Left lung (tissue), 10 donors: ENCODE results near the gene ETV1. TPM values are rescaled to one million over a fixed set of nuclear protein-coding genes. Genes with fewer than 3 reads are reported as not detected.

ENCODE experiments used
- ATAC-seq: fragments of 200-7000 bp; cut with Tn5 transposase; one replicate; pipeline ENCODE4 v1.9.1; 2020; ENCODE audit warnings: moderate library complexity
- DNase-seq, 4 donors: peaks; one replicate each; pipeline ENCODE4 v3.0.0-alpha.2; 2013 to 2020
- H3K27ac ChIP-seq, 2 donors: fragments of 200-600 bp; sonication (generic) in 1 of 2; one replicate each; pipeline versions ENCODE4 v1.5.0 to v1.8.0; 2020 to 2021
- H3K27me3 ChIP-seq, 2 donors: fragments of 200-600 bp; sonication (generic) in 1 of 2; one replicate each; pipeline versions ENCODE4 v1.5.0 to v1.8.0; 2020 to 2021
- H3K36me3 ChIP-seq, 2 donors: fragments of 200-600 bp; sonication (generic) in 1 of 2; one replicate each; pipeline versions ENCODE4 v1.5.0 to v1.8.0; 2020 to 2021
- H3K4me1 ChIP-seq, 2 donors: fragments of 200-600 bp; one replicate each; pipeline ENCODE4 v1.8.0; 2021
- H3K4me3 ChIP-seq, 2 donors: fragments of 200-600 bp; sonication (generic) in 1 of 2; one replicate each; pipeline versions ENCODE4 v1.5.0 to v1.8.0; 2020 to 2021; ENCODE audit warnings: mild to moderate bottlenecking in 1 of 2
- H3K9me3 ChIP-seq, 2 donors: fragments of 200-600 bp; sonication (generic) in 1 of 2; one replicate each; pipeline versions ENCODE4 v1.5.0 to v1.8.0; 2020 to 2021
- intact Hi-C, 2 donors: fragments of 100-400 bp; cut with DNase I; formaldehyde crosslinking; loops; one replicate each; pipeline versions ENCODE4 v1.11.2 to v1.14.2; 2022
- polyA plus RNA-seq, 6 donors: library from polyadenylated mRNA; unstranded; fragments of 120-200 nt; gene quantifications; one replicate each; pipeline ENCODE4 v1.2.1, GENCODE V29; 2013; ENCODE audit not compliant: insufficient read length in 6 of 6
- total RNA-seq, 2 donors: library from RNA; stranded (reverse); fragmentation: NEBNext Ultra II Directional; extraction: Animal tissue kit (Norgen Biotek cat#: 25700); gene quantifications; one replicate each; pipeline ENCODE4 v1.2.1, GENCODE V29; 2021
- TF ChIP-seq, protein P1 (sequence below), 2 donors: fragments of 200-600 bp; sonication (generic) in 1 of 2; IDR thresholded peaks; one replicate each; pipeline versions ENCODE4 v1.5.0 to v1.8.0; 2021; ENCODE audit warnings: antibody characterized with exemption in 2 of 2
- donor health status: DM: no; HTN: yes; CAD: no.
- donor health status: DM: no; HTN: no; CAD: no.

Gene ETV1
- total and polyA plus RNA-seq, 8 donors = 55.3 to 134 (median 72.5) TPM

DNA sequence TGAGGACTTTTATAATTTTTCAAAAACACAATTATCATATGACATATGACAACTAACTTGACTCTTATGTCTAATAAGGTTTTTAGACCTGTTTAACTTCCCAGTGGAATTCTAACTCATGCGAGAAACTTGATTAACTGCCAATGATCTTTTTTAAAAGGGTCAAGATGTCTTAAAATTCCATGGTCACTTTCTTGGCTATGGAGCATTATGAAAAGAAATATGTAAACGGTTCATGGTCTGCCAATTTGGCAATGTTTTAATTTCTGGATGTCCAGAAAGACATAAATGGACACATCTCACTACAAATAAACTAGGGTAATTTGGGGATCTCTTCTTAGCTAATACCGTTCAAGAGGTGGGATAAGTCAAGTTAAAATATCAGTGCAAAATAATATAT, 5.4 kb downstream of the ETV1 start:
- Histone ChIP-seq H3K4me1 (peaks cover 0 to 7% of the 10 kb centered on the region in 2 donors), H3K4me3 (peak overlapping the region in 1 of 2 donors; percentile 51), H3K27ac (peak overlapping the region in 1 of 2 donors; percentile 96), H3K9me3 (no peaks in the 10 kb centered on the region), H3K27me3 (peaks cover 0 to 14% of the 10 kb centered on the region in 2 donors), H3K36me3 (no peaks in the 10 kb centered on the region)
- no peak for DNase-seq
- intact Hi-C loops = no loop called here
- ATAC-seq = no peak
- TF ChIP-seq, protein P1, sequence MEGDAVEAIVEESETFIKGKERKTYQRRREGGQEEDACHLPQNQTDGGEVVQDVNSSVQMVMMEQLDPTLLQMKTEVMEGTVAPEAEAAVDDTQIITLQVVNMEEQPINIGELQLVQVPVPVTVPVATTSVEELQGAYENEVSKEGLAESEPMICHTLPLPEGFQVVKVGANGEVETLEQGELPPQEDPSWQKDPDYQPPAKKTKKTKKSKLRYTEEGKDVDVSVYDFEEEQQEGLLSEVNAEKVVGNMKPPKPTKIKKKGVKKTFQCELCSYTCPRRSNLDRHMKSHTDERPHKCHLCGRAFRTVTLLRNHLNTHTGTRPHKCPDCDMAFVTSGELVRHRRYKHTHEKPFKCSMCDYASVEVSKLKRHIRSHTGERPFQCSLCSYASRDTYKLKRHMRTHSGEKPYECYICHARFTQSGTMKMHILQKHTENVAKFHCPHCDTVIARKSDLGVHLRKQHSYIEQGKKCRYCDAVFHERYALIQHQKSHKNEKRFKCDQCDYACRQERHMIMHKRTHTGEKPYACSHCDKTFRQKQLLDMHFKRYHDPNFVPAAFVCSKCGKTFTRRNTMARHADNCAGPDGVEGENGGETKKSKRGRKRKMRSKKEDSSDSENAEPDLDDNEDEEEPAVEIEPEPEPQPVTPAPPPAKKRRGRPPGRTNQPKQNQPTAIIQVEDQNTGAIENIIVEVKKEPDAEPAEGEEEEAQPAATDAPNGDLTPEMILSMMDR (IDR thresholded peaks at IDR 0.05) = no peak

DNA sequence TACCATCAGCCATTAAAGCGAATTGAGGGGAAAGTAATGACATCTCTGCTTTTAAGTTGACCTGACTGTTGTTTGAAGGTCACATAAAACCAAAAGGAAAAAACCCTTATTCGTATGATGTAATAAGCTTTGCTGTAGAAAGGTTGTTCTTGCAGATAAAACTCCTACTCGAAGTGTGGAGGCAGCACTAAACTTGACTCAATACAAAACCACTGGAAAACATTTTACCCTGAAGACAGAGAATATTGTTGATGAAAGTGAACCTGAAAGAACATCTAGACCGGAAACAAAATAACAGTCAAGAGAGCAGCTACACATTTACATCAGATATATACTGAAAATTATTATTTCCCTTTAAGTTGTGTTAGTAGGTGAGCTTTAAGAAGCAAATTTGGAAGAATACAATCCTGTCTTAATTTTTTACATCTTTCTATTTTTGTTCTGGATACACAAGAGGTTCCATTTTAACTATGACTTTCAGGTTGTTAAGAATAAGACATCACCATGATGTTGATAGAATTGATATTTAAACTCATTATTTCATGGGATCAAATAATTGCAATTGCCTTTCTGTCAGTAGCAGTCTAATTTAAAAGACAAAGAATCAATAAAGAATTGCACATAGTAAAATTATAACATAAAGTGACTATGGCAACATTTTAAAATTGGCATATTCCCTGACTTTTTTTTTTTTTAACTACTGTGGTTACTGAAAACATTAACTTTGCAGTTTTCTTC, 6.4 kb downstream of the ETV1 start:
- ATAC-seq (no peak), DNase-seq (no peak)
- peaks cover 0 to 7% of the 10 kb centered on the region in 2 donors for H3K4me1 ChIP-seq
- TF ChIP-seq, protein P1 (IDR thresholded peaks at IDR 0.05) = no peak
- no peak overlapping the region for H3K4me3 ChIP-seq
- H3K27me3 ChIP-seq = peaks cover 0 to 4% of the 10 kb centered on the region in 2 donors
- intact Hi-C loops = no loop called here
- H3K27ac ChIP-seq = peak overlapping the region in 1 of 2 donors; percentile 96
- H3K36me3 ChIP-seq = no peaks in the 10 kb centered on the region
- H3K9me3 ChIP-seq = no peaks in the 10 kb centered on the region

DNA sequence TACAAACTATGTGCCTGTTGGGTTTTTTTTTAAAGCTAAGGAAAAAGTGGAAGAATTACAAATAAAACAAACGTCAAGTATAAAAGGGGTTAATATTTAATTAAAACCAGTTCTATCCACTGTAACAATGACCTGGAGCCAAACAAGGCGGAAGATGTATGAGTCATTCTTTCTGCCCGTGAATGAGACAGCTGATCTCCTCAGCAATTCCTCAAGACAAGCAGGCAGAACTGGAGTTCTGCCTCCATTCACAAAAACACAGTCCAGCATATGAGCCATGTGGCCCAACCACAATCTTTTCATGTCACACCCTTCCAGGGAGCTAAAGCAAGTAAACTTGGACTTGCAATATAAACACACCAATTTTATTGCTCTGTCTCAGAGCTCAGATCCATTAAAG, 8.4 kb downstream of the ETV1 start:
- Histone ChIP-seq H3K4me1 (peaks cover 0 to 7% of the 10 kb centered on the region in 2 donors), H3K27me3 (no peaks in the 10 kb centered on the region), H3K4me3 (no peak overlapping the region), H3K9me3 (no peaks in the 10 kb centered on the region), H3K27ac (peak overlapping the region; percentile 34 to 96), H3K36me3 (no peaks in the 10 kb centered on the region)
- TF ChIP-seq, protein P1 (IDR thresholded peaks at IDR 0.05) = no peak
- ATAC-seq (peak; percentile 88), DNase-seq (peak in 2 of 4 donors; percentile 65 to 84)
- intact Hi-C loops = no loop called here

DNA sequence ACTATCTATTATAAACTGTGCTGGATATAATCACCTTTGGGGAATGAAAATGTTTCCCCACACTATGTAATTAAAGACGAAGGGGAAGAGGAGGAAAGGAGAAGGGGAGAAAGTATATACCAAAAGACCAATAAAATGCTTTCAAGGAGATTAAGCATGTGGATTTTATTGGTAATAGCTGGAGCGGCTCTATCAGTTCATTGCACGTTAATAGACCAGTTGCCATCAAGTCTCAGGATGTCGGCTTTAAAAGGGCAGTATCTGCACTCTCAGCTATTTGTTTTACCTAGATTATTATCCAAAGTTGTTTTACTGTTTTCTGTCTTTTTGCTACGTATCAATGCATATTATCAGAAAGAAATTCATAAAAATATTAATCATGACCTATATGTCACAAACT, 9.0 kb downstream of the ETV1 start:
- Histone ChIP-seq H3K27ac (peak overlapping the region; percentile 34 to 73), H3K4me3 (no peak overlapping the region), H3K27me3 (no peaks in the 10 kb centered on the region), H3K9me3 (no peaks in the 10 kb centered on the region), H3K4me1 (peaks cover 0 to 7% of the 10 kb centered on the region in 2 donors), H3K36me3 (no peaks in the 10 kb centered on the region)
- ATAC-seq (peak; percentile 3), DNase-seq (no peak)
- intact Hi-C loops = no loop called here
- TF ChIP-seq, protein P1 (IDR thresholded peaks at IDR 0.05) = no peak

DNA sequence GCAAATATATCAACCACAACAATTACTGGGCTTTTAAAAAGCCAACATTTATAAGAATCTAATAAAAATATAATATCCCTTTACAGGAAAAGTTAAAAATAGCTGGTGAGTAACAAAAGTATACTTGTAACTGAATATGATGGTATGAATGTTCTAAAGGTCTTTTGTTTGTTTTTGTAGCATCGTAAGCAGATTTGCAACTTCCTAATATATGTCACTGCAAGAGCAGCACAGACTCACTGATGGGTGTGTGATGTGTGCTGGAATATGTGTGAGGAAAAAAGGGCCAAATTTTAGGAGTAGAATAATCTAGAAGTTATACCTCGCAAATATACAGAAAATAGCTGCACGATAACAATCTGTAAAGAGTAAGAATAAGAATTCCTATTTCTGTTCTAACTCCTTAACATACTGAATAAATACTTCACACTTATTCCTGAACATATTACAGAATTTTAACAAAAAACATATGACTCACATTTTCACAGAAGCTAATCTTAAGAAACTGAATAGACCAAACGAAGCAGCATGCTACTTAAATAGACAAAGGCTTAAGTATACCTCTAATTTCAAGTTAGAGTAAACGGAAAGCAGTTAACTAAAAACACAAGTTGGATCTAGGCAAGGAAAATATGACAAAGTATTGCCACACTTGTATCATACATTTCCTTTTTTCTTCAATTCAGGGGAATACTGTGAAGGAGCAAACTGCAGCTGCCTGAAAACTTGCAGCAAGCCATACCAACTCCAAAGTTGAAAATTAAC, 9.6 kb downstream of the ETV1 start:
- no peaks in the 10 kb centered on the region for H3K9me3 ChIP-seq
- ATAC-seq = peak; percentile 37

More for the DNA sequence above, 9.6 kb downstream of the ETV1 start:
- peak overlapping the region; percentile 34 to 73 for H3K27ac ChIP-seq
- no peak overlapping the region for H3K4me3 ChIP-seq
- TF ChIP-seq, protein P1 (IDR thresholded peaks at IDR 0.05) = no peak
- no peaks in the 10 kb centered on the region for H3K27me3 ChIP-seq
- H3K36me3 ChIP-seq = no peaks in the 10 kb centered on the region
- intact Hi-C loops = no loop called here
- H3K4me1 ChIP-seq = peaks cover 0 to 7% of the 10 kb centered on the region in 2 donors
- peak in 1 of 4 donors; percentile 46 for DNase-seq
